Epithelial cell of esophagus (primary cell): ENCODE results near the gene BNIP3.

Source experiments
- DNase-seq: peaks from one replicate; pipeline ENCODE4 v3.0.0; 2010; ENCODE audit warnings: low read depth
- H3K4me3 ChIP-seq: 2 replicates; pipeline ENCODE4 v1.5.1; 2011; ENCODE audit warnings: mild to moderate bottlenecking, low read length, control low read depth
- CTCF ChIP-seq: IDR thresholded peaks from 2 replicates; pipeline ENCODE4 v1.5.1; 2011; ENCODE audit warnings: low read depth, mild to moderate bottlenecking, low read length, control low read depth, inconsistent platforms; ENCODE audit not compliant: insufficient read depth; ENCODE audit errors: missing control alignments

The BNIP3 gene

GRCh38 chr10:131978366-131978765, 3.4 kb downstream of the BNIP3 start:
- no peak for TF ChIP-seq CTCF
- no peak for DNase-seq
- H3K4me3 ChIP-seq, result no peak overlapping the region

GRCh38 chr10:131977323-131978096, 4.2 kb downstream of the BNIP3 start:
- no peak overlapping the region for H3K4me3 ChIP-seq
- TF ChIP-seq CTCF, result no peak
- no peak for DNase-seq

- DNase-seq, result no peak
- TF ChIP-seq CTCF, result no peak
- H3K4me3 ChIP-seq, result no peak overlapping the region
These were observed 5.9 kb downstream of the BNIP3 start for GRCh38 chr10:131975796-131976195.

- H3K4me3 ChIP-seq, result no peak overlapping the region
- DNase-seq, result no peak
- no peak for TF ChIP-seq CTCF
These were observed 6.7 kb downstream of the BNIP3 start for GRCh38 chr10:131975003-131975402.

GRCh38 chr10:131974034-131974817, 7.5 kb downstream of the BNIP3 start:
- no peak overlapping the region for H3K4me3 ChIP-seq
- no peak for TF ChIP-seq CTCF
- DNase-seq, result no peak

GRCh38 chr10:131973160-131973951, 8.4 kb downstream of the BNIP3 start:
- no peak for DNase-seq
- no peak overlapping the region for H3K4me3 ChIP-seq

More at GRCh38 chr10:131973160-131973951, 8.4 kb downstream of the BNIP3 start:
- no peak for TF ChIP-seq CTCF
